Heart left ventricle (tissue), 16 donors: ENCODE results near the gene DLK2. TPM values are rescaled to one million over a fixed set of nuclear protein-coding genes. Genes with fewer than 3 reads are reported as not detected.

Experiments used
- ATAC-seq, 4 donors: fragments of 200-7000 bp; cut with Tn5 transposase; one replicate each; pipeline ENCODE4 v1.9.1; 2020 to 2022; ENCODE audit warnings: moderate library complexity in 4 of 4, mild to moderate bottlenecking in 3 of 4, moderate number of reproducible peaks in 1 of 4
- DNase-seq, 5 donors: peaks; one replicate each; pipeline ENCODE4 v3.0.0-alpha.2; 2020
- H3K27ac ChIP-seq, 12 donors: fragments of 200-600 bp; sonication (generic) in 4 of 12; one replicate each; pipeline versions ENCODE4 v1.5.0 to v1.8.0; 2016 to 2022; ENCODE audit warnings: mild to moderate bottlenecking in 2 of 12
- H3K27me3 ChIP-seq, 9 donors: fragments of 200-600 bp; sonication (generic) in 2 of 9; one replicate each; pipeline versions ENCODE4 v1.5.1 to v1.8.0; 2016 to 2022; ENCODE audit warnings: mild to moderate bottlenecking in 3 of 9
- H3K36me3 ChIP-seq, 9 donors: fragments of 200-600 bp; sonication (generic) in 2 of 9; one replicate each; pipeline versions ENCODE4 v1.5.0 to v1.8.0; 2018 to 2022; ENCODE audit warnings: mild to moderate bottlenecking in 2 of 9
- H3K4me1 ChIP-seq, 12 donors: fragments of 200-600 bp; sonication (generic) in 4 of 12; one replicate each; pipeline versions ENCODE4 v1.5.0 to v1.8.0; 2016 to 2022; ENCODE audit warnings: mild to moderate bottlenecking in 3 of 12
- H3K4me3 ChIP-seq, 12 donors: fragments of 200-600 bp; sonication (generic) in 4 of 12; one replicate each; pipeline versions ENCODE4 v1.5.0 to v1.8.0; 2017 to 2022; ENCODE audit warnings: mild to moderate bottlenecking in 9 of 12, moderate library complexity in 4 of 12
- H3K9me3 ChIP-seq, 12 donors: fragments of 200-600 bp; sonication (generic) in 4 of 12; one replicate each; pipeline versions ENCODE4 v1.5.0 to v1.8.0; 2016 to 2022; ENCODE audit warnings: mild to moderate bottlenecking in 1 of 12
- POLR2A ChIP-seq, 2 donors: fragments of 450-650 bp; IDR thresholded peaks; one replicate each; pipeline ENCODE4 v1.6.1; 2017; ENCODE audit warnings: antibody characterized with exemption in 2 of 2, mild to moderate bottlenecking in 2 of 2, moderate library complexity in 2 of 2
- WGBS, 4 donors: extraction: QIAGEN DNeasy Blood & Tissue Kit in 2 of 4; methylation state at CpG; one replicate each; pipeline versions ENCODE4 v1.1.5 to v1.1.7; 2013 to 2018; 5-methylcytosine and 5-hydroxymethylcytosine counted together
- intact Hi-C, 10 donors: fragments of 100-400 bp; cut with DNase I; formaldehyde crosslinking; loops; one replicate each; pipeline versions ENCODE4 v1.11.1 to v1.14.2; 2022
- long read RNA-seq, 3 donors: library from polyadenylated mRNA; unstranded; transcript quantifications; one replicate each; pipeline ENCODE4 v2.0.0, GENCODE V29; 2020 to 2021
- polyA plus RNA-seq, 2 donors: library from polyadenylated mRNA; stranded (reverse); fragments of 200-250 nt; gene quantifications; one replicate each; pipeline ENCODE4 v1.2.3, GENCODE V29; 2013
- total RNA-seq, 9 donors: library from RNA; depleted of rRNA in 2 of 9; stranded (reverse); fragments of >200 nt in 2 of 9; fragmentation: NEBNext Ultra II Directional in 3 of 9; extraction: Animal tissue kit (Norgen Biotek cat#: 25700) in 3 of 9; gene quantifications; one replicate each; pipeline versions ENCODE4 v1.1.0 to v1.2.4, GENCODE V29; 2016 to 2023
- TF ChIP-seq, protein P1 (sequence below), 12 donors: fragments of 200-600 bp; sonication (generic) in 4 of 12; IDR thresholded peaks; one replicate each; pipeline versions ENCODE4 v1.5.0 to v1.8.0; 2018 to 2022; ENCODE audit warnings: antibody characterized with exemption in 12 of 12, mild to moderate bottlenecking in 5 of 12
- donor health status: ischemic (EF 13 %, LVEDD 7.1; RV severe dilation, severe dysfunction).
- donor health status: healthy with polysubstance abuse.
- donor health status: DM: no; HTN: yes; CAD: no.
- donor health status: DM: no; HTN: no; CAD: no.
- donor health status: ischemic (EF 25% LVEDD 6.9; RV normal size, moderate dysfunction).
- donor health status: ischemic (EF 25% LVEDD 5.7; RV mildly dilated, moderate dysfunction).
- donor health status: healthy.
- donor health status: DM: yes; HTN: yes; CAD: no.
- donor health status: ischemic (EF 35%, LVEDD 5.7; RV mildly dilated, moderate dysfunction).
- donor health status: nonischemic (EF 11% LVEDD 7.7; RV severe dilation, severe dysfunction).
- donor health status: DM: yes; HTN: yes; CAD: no.
- donor health status: PGD.
- donor health status: ischemic (EF 29% LVEDD 5.4; RV normal size, mild dysfunction).
- donor health status: nonischemic (EF 23%, LVEDD 6.1; RV moderate dilation, normal function).

DLK2 gene, protein sequence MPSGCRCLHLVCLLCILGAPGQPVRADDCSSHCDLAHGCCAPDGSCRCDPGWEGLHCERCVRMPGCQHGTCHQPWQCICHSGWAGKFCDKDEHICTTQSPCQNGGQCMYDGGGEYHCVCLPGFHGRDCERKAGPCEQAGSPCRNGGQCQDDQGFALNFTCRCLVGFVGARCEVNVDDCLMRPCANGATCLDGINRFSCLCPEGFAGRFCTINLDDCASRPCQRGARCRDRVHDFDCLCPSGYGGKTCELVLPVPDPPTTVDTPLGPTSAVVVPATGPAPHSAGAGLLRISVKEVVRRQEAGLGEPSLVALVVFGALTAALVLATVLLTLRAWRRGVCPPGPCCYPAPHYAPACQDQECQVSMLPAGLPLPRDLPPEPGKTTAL
- total RNA-seq (1 to 10 TPM in 8 of 9 donors, under 1 TPM in 1; 0.61 to 4.1 (median 2.6) TPM), polyA plus RNA-seq (1 to 10 TPM; 3.2 to 8.1 TPM)
- long read RNA-seq, donor 1, transcript DLK2-203 (6 exons, 1,590 nt): major isoform, 6 of 9 reads
- long read RNA-seq, donor 1, partial matches to known transcripts: 0 of 9 reads
- long read RNA-seq, donor 1, other reads (novel, unspliced or antisense): 3 of 9 reads
- long read RNA-seq, donor 2, partial matches to known transcripts: 0 of 3 reads
- long read RNA-seq, donor 2, other reads (novel, unspliced or antisense): 1 of 3 reads
- long read RNA-seq, donor 3: 0 reads

DNA sequence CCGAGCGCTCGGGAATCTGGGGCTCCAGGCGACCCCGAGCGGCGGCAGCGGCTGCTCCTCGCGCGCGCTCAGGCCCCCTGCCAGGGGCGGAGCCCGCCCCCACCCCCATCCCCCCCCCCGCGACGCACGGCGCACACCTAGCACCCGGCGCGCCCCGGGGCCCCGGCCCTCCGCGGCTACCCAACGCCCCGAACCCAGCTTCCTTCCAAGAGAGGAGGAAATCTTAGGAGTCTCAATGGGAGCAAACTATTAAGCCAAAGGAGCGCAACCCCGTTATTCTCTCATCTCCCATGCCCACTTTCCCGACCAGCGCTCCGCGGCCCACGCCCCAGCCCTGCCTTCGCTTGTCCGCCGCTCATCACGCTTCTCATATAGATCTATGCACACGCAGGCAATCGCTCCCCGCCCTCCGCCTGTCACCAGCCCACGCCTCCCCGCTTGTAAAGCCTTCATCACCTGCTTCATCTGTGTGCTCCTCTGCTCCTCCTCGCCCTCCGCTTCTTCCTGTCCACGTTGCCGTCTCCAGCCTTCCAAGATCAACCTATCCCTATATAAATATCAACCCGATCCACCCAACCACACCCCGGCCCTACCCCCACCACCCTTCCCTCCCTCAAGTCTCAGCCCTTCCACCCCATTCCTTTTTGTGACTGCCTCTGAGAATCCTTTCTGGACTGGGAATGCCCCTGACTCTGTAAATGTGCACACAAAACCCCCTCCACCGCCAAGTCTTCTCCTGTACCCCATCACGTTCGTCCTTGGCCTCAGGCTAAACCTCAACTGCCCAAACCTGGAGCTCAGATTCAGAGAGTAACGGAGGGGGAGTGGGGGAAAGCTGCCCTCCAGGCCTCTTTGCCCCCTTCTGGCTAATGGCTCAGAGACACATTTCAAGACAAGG lies at the start of gene DLK2:
Gene DLK2 (minus strand): TSS at position 18 of the 898 bp plus-strand sequence. CDS start 723 bp downstream, outside the sequence.
- 3 to 7% (median 5%) methylated on average over 27 to 55 of the region's 55 CpGs for WGBS, 4 donors
- ATAC-seq (no peak), DNase-seq (no peak)
- H3K36me3 ChIP-seq: peaks cover 0 to 25% (median 10%) of the 10 kb centered on the region in 9 donors
- intact Hi-C loops: loop anchor here in 8 of 10 donors (2.0 to 10.0 kb wide), 4 partner anchors 39 to 71 kb away; no protein-coding TSS in a partner anchor
- peaks cover 0 to 26% (median 6%) of the 10 kb centered on the region in 9 donors for H3K27me3 ChIP-seq
- H3K4me3 ChIP-seq: peak within 1 kb of the TSS; percentile 19 to 64 (median 54)
- no peaks in the 10 kb centered on the region for H3K9me3 ChIP-seq
- peak within 1 kb of the TSS in 2 of 12 donors; percentile 24 to 34 for H3K27ac ChIP-seq
- peaks cover 0 to 22% (median 5%) of the 10 kb centered on the region in 12 donors for H3K4me1 ChIP-seq
- TF ChIP-seq, protein P1, sequence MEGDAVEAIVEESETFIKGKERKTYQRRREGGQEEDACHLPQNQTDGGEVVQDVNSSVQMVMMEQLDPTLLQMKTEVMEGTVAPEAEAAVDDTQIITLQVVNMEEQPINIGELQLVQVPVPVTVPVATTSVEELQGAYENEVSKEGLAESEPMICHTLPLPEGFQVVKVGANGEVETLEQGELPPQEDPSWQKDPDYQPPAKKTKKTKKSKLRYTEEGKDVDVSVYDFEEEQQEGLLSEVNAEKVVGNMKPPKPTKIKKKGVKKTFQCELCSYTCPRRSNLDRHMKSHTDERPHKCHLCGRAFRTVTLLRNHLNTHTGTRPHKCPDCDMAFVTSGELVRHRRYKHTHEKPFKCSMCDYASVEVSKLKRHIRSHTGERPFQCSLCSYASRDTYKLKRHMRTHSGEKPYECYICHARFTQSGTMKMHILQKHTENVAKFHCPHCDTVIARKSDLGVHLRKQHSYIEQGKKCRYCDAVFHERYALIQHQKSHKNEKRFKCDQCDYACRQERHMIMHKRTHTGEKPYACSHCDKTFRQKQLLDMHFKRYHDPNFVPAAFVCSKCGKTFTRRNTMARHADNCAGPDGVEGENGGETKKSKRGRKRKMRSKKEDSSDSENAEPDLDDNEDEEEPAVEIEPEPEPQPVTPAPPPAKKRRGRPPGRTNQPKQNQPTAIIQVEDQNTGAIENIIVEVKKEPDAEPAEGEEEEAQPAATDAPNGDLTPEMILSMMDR (IDR thresholded peaks at IDR 0.05): no peak
- no peak for TF ChIP-seq POLR2A (IDR thresholded peaks at IDR 0.05)

DNA sequence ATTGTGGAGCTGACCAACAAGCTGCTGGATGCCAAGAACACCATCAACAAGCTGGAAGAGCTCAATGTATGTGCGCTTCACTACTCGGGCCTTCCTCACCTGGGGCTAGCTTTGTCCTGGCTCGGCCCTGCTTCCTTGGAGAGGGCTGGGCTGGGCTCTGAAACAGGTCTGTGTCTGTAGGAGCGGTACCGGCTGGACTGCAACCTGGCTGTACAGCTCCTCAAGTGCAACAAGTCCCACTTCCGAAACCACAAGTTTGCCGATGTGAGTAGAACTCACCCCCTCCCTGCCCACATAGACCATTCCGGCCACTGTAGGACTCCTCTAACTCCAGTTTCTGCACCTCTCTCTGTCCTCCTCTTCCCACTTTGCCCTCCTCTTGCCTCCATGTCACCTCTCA lies 48.1 kb upstream of the DLK2 start:
- WGBS, 4 donors: 92 to 96% (median 92%) methylated on average over 8 of the region's 8 CpGs
- ATAC-seq (no peak), DNase-seq (no peak)
- Histone ChIP-seq H3K27ac (peak overlapping the region in 2 of 12 donors; percentile 8 to 9), H3K36me3 (peaks cover 3 to 73% (median 63%) of the 10 kb centered on the region in 9 donors), H3K9me3 (no peaks in the 10 kb centered on the region), H3K27me3 (peaks cover 0 to 3% (median 0%) of the 10 kb centered on the region in 9 donors), H3K4me3 (no peak overlapping the region), H3K4me1 (peaks cover 3 to 57% (median 36%) of the 10 kb centered on the region in 12 donors)
- TF ChIP-seq, protein P1 (IDR thresholded peaks at IDR 0.05): no peak
- no peak for TF ChIP-seq POLR2A (IDR thresholded peaks at IDR 0.05)
- intact Hi-C loops: loop anchor here in 6 of 10 donors (2.0 to 10.0 kb wide), 5 partner anchors 115 to 249 kb away; partner anchors contain the start of gene ZNF318 (in 1 of the 6)

DNA sequence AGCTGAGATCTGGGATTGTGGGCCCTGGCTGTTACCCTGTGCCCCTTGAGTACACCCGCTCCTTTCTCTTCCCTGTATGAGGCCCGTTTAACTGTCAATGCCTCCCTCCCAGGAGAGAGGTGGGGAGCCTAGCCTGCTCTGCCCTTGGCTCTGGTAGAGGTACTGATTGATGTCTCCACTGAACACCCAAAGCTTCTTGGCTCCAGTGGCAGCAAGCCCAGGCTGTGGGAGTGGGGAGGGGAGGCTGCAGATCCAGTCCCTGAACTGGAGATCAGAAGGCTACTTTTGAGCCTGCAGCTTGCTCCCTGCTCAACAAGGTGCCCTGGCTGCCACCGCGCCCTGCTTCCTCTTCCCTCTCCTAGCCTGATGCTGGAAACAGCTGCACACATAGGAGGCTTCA lies 47.3 kb upstream of the DLK2 start:
- TF ChIP-seq POLR2A (IDR thresholded peaks at IDR 0.05): no peak
- TF ChIP-seq, protein P1 (IDR thresholded peaks at IDR 0.05): no peak
- H3K4me1 ChIP-seq: peaks cover 3 to 59% (median 38%) of the 10 kb centered on the region in 12 donors
- H3K27ac ChIP-seq: peak overlapping the region in 3 of 12 donors; percentile 8 to 35 (median 30)
- ATAC-seq (peak; percentile 28 to 58 (median 40)), DNase-seq (peak in 1 of 5 donors; percentile 57)
- no peak overlapping the region for H3K4me3 ChIP-seq
- 59 to 73% (median 65%) methylated on average over 3 to 4 of the region's 4 CpGs for WGBS, 4 donors
- H3K27me3 ChIP-seq: no peaks in the 10 kb centered on the region
- intact Hi-C loops: loop anchor here in 6 of 10 donors (2.0 to 10.0 kb wide), 5 partner anchors 114 to 248 kb away; partner anchors contain the start of gene ZNF318 (in 1 of the 6)
- no peaks in the 10 kb centered on the region for H3K9me3 ChIP-seq
- H3K36me3 ChIP-seq: peaks cover 3 to 80% (median 69%) of the 10 kb centered on the region in 9 donors
